Mesothelial cell of epicardium (in vitro differentiated cells): Measurements from ENCODE around the gene PHC3. TPM values are rescaled to one million over a fixed set of nuclear protein-coding genes. Genes with fewer than 3 reads are reported as not detected.
A peak's percentile ranks its signal among the peaks of the same experiment; 100 is the strongest.
"Not testable (repeated sequence)": the region's sequence is repeated elsewhere in the genome, so short reads cannot be mapped to it uniquely, and the experiment has no call there.

ENCODE experiments used
- DNase-seq, 2 experiments: peaks; one replicate each; pipeline ENCODE4 v3.0.0; 2021; ENCODE audit warnings: low spot score in 2 of 2; ENCODE audit not compliant: unreplicated experiment in 2 of 2
- H3K27ac Mint-ChIP-seq: 2 replicates; pipeline ENCODE4 v1.8.0; 2021; ENCODE audit warnings: mixed read lengths
- H3K27me3 Mint-ChIP-seq: 2 replicates; pipeline ENCODE4 v1.8.0; 2021; ENCODE audit warnings: low read depth, mixed read lengths
- H3K36me3 Mint-ChIP-seq: 2 replicates; pipeline ENCODE4 v1.8.0; 2021; ENCODE audit warnings: mixed read lengths
- H3K4me1 Mint-ChIP-seq: 2 replicates; pipeline ENCODE4 v1.8.0; 2021; ENCODE audit warnings: mixed read lengths
- H3K4me3 Mint-ChIP-seq: 2 replicates; pipeline ENCODE4 v1.8.0; 2021; ENCODE audit warnings: mild to moderate bottlenecking, moderate library complexity, mixed read lengths
- H3K9me3 Mint-ChIP-seq: 2 replicates; pipeline ENCODE4 v1.8.0; 2021; ENCODE audit warnings: mixed read lengths
- total RNA-seq: library from RNA; stranded (reverse); gene quantifications from 3 replicates; pipeline ENCODE4 v1.2.1, GENCODE V29; 2021
- TF ChIP-seq, protein P1 (sequence below): fragments of 200-600 bp; sonication (generic); IDR thresholded peaks from one replicate; pipeline ENCODE4 v1.5.0; 2021; ENCODE audit warnings: antibody characterized with exemption; ENCODE audit not compliant: unreplicated experiment

The PHC3 gene
- total RNA-seq, 1 donor from 2014 or later: 58.1 TPM

DNA sequence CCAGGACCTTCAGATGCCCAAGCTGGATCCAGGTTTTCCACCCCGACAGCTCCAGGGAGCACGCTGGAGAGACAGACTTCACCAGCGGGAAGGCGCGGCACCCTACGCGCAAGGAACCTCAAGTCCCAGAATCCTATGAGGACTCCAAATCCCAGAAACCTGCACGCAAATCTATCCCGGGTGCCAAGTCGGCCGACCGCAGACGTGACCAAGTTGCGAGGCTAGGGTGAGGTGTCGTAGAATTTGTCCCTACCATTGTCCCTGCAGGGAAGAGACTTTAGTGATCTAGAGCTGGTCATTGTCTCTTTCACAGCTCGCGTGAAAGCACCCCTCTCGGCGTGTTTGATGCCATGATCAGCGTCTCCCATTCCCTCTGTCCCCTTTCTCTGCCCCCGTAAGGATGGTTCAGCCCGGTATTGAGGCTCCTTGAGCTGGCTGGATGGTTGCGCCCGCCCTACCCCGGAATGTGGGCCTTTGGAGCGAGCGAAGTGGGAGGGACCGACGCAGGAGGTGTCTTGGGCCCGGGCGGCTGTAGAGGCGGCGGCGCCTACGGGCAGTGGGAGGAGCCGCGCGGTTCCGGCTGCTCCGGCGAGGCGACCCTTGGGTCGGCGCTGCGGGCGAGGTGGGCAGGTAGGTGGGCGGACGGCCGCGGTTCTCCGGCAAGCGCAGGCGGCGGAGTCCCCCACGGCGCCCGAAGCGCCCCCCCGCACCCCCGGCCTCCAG, 40.6 kb upstream of the PHC3 start, which contains the start of gene PRKCI:
TSS of gene PRKCI (plus strand) at position 501 of the 723 bp plus-strand sequence. CDS start 246 bp downstream, outside the sequence.
- Mint-ChIP-seq H3K27ac (peak within 1 kb of the TSS; percentile 99), H3K9me3 (no peaks in the 10 kb centered on the region), H3K36me3 (no peaks in the 10 kb centered on the region), H3K4me3 (peak within 1 kb of the TSS; percentile 89), H3K4me1 (peaks cover 38% of the 10 kb centered on the region), H3K27me3 (no peaks in the 10 kb centered on the region)
- TF ChIP-seq, protein P1, sequence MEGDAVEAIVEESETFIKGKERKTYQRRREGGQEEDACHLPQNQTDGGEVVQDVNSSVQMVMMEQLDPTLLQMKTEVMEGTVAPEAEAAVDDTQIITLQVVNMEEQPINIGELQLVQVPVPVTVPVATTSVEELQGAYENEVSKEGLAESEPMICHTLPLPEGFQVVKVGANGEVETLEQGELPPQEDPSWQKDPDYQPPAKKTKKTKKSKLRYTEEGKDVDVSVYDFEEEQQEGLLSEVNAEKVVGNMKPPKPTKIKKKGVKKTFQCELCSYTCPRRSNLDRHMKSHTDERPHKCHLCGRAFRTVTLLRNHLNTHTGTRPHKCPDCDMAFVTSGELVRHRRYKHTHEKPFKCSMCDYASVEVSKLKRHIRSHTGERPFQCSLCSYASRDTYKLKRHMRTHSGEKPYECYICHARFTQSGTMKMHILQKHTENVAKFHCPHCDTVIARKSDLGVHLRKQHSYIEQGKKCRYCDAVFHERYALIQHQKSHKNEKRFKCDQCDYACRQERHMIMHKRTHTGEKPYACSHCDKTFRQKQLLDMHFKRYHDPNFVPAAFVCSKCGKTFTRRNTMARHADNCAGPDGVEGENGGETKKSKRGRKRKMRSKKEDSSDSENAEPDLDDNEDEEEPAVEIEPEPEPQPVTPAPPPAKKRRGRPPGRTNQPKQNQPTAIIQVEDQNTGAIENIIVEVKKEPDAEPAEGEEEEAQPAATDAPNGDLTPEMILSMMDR: no peak
- DNase-seq: peak; percentile 87 to 90

DNA sequence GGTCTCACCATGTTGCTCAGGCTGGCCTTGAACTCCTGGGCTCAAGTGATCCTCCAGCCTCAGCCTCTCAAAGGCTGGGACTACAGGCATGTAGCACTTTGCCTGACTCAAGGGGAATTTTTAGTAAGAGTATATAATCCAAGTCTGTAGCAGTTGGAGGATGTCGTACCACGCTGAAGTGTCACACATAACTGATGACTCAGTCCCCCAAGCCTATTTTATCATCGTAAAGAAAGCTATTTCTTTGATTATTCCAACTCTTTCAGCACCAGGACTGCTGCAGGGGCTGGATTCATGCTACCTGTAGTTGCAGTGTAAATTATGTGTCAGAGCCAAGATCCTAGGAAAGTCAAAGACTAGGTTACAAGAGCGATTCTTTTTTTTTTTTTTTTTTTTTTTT, 39.3 kb upstream of the PHC3 start:
- H3K27ac Mint-ChIP-seq: no peak overlapping the region
- peaks cover 3% of the 10 kb centered on the region for H3K36me3 Mint-ChIP-seq
- TF ChIP-seq, protein P1: no peak
- H3K4me1 Mint-ChIP-seq: peaks cover 26% of the 10 kb centered on the region
- H3K4me3 Mint-ChIP-seq: no peak overlapping the region
- H3K27me3 Mint-ChIP-seq: no peaks in the 10 kb centered on the region
- H3K9me3 Mint-ChIP-seq: peaks cover 5% of the 10 kb centered on the region
- DNase-seq: no peak

DNA sequence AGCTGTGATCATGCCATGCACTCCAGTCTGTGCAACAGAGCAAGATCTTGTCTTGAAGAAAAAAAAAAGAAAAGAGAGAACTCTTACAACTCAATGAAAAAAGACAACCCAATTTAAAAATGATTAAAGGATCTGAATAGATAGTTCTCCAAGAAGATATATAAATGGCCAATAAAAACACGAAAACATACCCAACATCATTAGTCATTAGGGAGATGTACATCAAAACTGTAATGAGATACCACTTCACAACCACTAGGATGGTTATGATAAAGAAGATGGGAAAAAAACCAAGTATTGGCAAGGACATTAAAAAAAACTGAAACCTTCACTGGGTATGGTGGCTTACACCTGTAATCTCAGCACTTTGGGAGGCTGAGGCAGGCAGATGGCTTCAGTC, 38.3 kb upstream of the PHC3 start:
- TF ChIP-seq, protein P1: no peak
- DNase-seq: no peak
- peaks cover 9% of the 10 kb centered on the region for H3K9me3 Mint-ChIP-seq
- no peak overlapping the region for H3K4me3 Mint-ChIP-seq
- no peak overlapping the region for H3K27ac Mint-ChIP-seq
- no peaks in the 10 kb centered on the region for H3K27me3 Mint-ChIP-seq
- peaks cover 3% of the 10 kb centered on the region for H3K36me3 Mint-ChIP-seq
- H3K4me1 Mint-ChIP-seq: peaks cover 18% of the 10 kb centered on the region

DNA sequence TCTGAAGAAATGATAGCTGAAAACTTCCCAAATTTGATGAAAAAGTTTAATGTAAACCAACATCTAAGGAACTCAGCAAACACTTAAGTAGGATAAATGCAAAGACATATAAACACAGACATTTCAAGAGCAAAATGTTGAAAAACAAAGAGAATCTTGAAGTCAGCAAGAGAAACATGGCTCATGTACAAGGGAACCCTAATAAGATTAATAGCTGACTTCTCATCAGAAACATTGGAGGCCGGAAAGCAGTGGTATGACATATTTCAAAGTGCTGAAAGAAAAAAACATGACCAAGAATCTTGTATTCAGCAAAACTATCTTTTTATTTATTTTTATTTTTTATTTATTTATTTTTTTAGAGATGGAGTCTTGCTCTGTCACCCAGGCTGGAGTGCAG, 30.1 kb upstream of the PHC3 start:
- TF ChIP-seq, protein P1: no peak
- Mint-ChIP-seq H3K36me3 (peaks cover 4% of the 10 kb centered on the region), H3K27me3 (no peaks in the 10 kb centered on the region), H3K27ac (no peak overlapping the region), H3K4me3 (no peak overlapping the region), H3K9me3 (peaks cover 18% of the 10 kb centered on the region), H3K4me1 (no peaks in the 10 kb centered on the region)
- no peak for DNase-seq

DNA sequence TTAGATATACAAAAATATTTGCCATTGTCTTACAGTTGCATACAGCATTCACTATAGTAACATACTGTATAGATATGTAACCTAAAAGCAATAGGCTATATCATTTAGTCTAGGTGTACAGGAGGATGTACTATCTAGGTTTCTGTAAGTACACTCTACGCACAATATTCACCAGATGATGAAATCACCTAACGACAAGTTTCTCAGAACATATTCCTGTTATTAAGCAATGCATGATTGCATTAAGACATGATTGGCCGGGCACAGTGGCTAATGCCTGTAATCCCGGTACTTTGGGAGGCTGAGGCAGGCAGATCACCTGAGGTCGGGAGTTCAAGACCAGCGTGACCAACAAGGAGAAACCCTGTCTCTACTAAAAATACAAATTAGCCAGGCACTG, 26.2 kb upstream of the PHC3 start:
- Mint-ChIP-seq H3K36me3 (peaks cover 4% of the 10 kb centered on the region), H3K4me1 (peaks cover 15% of the 10 kb centered on the region), H3K9me3 (peaks cover 10% of the 10 kb centered on the region), H3K27ac (no peak overlapping the region), H3K27me3 (no peaks in the 10 kb centered on the region), H3K4me3 (no peak overlapping the region)
- DNase-seq: no peak
- TF ChIP-seq, protein P1: no peak

DNA sequence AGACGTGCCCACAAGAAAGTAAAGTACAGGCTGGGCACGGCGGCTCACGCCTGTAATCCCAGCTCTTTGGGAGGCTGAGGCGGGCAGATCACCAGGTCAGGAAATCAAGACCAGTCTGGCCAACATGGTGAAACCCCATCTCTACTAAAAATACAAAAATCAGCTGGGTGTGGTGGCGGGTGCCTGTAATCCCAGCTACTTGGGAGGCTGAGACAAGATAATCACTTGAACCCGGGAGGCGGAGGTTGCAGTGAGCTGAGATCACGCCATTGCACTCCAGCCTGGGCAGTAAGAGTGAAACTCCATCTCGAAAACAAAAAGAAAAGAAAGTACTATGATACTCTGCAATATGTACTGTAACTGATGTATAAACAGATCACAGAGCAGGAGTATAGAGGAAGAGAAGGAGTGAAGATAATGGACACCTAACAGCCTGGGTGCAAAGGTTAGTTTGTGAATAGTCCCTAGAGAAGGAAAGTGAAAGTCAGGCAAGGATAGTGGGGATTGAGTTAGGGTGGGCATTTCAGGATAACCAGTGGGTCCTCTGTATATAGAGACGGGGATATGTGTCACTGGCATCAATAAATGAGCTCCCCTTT, 24.7 kb upstream of the PHC3 start:
- H3K4me1 Mint-ChIP-seq: peaks cover 15% of the 10 kb centered on the region
- H3K9me3 Mint-ChIP-seq, H3K4me3 Mint-ChIP-seq, H3K27me3 Mint-ChIP-seq, H3K36me3 Mint-ChIP-seq, DNase-seq, H3K27ac Mint-ChIP-seq: not testable (repeated sequence)
